Stimulated activated CD8-positive, alpha-beta memory T cell treated with anti-CD3 and anti-CD28 coated beads, Interleukin-15, amount 100 ng/mL, for 1 hour (primary cell): ENCODE measurements around the gene LPP.

Source experiments
- DNase-seq: peaks from one replicate; pipeline ENCODE4 v3.0.0-alpha.2; 2020; ENCODE audit warnings: low read depth

Gene LPP

DNA sequence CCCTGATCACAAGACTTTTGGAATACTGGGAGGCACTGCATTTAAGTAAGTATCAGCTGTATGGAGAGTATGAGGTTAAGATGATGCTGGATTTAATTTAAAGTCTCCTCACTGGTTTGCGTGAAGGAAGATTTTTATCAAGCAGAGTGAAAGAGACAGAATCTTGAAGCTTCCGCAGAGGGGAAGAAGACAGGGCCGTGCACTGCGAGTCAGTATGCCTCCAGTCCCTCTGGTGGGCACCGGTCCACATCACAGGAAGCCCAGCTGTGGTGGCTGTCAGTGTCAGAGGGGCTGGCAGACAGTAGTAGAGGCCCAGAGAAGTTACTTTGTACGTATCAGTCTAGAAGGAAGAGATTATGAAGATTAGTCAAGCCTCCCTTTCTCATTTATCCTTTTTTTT is 638.8 kb downstream of the LPP start:
- no peak for DNase-seq

DNA sequence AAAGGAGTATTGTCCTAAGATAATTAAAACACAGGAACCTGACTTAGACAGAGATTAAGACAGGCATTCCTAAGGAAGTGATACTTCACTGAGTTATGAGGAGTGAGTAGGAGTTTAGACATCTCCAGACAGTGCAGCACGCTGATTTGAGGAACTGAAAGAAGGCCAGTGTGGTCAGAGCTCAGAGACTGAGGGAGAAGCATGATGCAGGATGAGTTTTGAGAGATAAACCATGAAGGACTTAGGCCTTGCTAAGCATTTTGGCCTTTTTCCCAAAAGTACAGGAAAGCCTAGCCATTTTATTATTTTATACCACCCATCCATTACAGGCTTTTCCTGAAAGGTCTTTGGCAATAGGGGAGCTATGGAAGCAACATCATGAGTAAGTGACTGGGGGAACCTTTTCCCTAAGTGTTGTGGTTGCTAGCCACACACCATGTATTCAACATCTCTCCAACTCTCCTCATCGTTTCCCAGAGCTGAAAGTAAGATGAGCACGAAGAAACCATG is 642.2 kb downstream of the LPP start:
- no peak for DNase-seq

DNA sequence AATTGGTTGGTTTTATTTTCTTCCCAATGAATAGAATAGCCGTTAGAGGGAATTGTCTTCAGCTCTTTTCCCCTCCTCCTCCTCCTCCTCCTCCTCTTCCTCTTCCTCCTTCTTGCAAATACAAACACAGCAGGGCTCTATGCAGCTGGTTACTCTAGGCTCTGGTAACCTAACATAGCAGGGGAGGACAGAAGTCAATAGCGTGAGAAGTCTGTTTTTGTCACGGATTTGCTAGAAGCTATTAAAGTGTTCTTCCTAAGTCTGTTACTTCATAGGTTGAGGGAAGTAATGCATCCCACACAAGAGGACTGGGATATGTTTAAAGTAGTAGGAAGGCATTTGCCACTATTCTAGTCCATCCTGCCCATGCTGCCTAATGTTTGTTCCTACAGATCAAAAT is 643.1 kb downstream of the LPP start:
- no peak for DNase-seq

DNA sequence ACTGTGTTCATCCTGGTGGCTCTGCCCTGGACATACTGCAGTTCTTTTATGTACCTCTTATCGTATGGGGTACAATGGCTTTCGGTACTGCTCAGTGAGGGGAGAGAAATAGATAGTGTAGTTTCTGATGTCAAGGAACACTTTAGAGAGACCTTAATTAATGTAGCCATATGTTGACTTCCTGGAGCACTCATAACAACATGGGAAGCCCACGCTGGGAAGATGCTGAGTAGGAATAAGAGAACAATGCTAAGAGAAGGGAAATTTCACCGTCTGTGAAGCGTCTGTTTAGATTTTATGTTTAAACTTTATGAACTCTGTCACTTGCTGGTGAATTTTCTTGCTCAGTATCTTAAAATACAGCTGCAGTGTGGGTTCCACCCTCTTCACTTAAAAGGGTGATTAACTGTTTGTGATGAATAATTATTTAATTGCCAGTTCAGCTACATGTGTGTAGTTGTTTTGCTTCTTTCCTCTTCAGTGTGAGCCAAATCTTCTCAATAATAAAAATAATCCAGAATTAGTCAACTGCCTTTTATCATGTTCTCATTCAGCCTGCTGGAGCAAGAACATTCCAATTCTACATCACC is 644.7 kb downstream of the LPP start:
- no peak for DNase-seq

DNA sequence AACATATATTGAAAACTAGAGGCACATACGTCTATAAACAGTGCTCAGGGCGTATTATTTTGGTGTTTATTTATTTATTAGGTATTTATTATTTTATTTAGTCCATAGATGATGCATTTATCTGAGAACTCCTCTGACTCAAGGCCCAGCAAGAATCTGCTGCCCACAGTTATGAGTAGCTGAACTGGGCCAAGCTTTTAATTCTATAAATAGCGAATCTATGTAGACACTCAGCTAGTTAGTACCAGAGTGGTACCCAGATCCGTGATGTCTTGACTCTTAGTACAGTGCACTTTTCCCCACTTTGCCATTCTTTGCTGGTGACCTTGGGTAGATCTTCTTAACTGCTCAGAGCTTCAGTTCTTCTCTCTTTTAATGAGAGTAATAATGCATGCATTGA is 647.4 kb downstream of the LPP start:
- no peak for DNase-seq

DNA sequence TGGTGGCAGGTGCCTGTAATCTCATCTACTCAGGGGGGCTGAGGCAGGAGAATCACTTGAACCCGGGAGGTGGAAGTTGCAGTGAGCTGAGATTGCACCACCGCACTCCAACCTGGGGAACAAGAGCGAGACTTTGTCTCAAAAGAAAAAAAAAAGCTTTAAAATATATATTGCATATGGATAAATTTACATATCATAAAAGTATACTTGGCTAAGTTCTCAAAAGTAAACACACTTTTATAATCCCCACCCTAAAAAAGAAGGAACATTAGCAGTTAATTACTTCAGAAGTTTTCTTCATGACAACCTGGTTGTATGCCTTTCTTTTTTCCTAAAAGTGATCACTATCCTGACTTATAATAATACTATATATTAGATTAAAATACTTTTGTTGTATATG is 648.7 kb downstream of the LPP start:
- DNase-seq, result no peak

GRCh38 chr3:188807006-188807405 is 653.0 kb downstream of the LPP start:
- no peak for DNase-seq

- DNase-seq, result no peak
These were observed 658.2 kb downstream of the LPP start for GRCh38 chr3:188812198-188812597.

DNA sequence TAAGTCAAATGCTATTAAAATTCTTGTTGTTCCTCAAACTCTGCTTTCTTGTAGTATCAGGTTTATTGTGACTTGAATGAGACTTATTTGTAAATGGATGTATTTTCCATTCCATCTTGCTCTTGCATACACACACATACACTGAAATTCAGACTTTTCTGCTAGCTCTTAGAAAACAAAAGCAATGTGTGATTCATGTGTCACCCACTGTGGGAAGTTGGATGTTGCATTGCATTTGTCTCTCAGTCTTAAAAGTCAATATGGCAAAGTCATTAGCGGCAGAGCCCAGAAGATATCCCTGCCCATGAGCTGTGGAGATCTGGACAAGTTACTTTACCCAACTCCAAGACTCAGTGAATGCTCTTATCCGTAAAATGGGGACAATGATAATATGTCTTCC is 660.6 kb downstream of the LPP start:
- DNase-seq, result no peak

DNA sequence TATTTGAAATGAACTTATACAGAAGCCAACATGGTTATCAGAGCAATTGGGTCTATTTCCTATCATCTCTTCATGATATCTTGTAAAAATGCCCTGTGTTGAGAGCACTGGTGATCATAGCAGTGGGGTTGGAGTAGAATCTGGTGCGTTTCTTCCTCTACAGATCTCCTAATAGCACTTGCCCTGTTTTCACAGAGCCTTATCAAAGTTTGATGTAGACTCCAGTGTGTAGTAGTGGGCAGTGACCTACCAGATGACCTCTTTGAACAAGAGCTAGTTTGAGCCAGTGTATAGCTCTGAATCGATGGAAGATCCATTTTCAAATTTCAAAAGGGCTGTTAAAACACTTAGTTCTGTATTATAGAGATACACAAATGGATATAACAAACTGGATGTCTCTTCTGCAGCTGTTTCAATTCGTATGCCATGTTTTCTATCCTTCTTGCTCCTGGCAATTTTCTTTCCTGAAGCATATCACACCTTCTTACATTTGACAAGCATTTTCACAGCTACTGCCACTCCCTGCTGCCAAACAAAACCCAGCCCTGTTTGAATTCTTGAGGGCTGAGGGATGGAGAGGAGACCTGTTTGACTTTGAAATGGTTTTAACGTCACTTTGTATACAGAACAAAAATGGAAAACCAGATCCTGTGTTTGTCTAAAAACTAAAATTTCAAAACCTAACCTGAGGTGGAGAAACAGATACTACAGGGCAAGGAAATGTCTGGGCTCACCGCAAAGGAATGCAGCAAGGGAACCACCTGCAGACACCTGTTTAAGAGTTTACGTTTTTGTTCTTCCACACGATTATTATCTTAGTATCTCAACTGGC is 663.4 kb downstream of the LPP start:
- DNase-seq, result no peak

- DNase-seq, result no peak
These were observed 663.9 kb downstream of the LPP start for GRCh38 chr3:188817935-188818269.

- DNase-seq, result no peak
These were observed 664.3 kb downstream of the LPP start for GRCh38 chr3:188818282-188818681.

DNA sequence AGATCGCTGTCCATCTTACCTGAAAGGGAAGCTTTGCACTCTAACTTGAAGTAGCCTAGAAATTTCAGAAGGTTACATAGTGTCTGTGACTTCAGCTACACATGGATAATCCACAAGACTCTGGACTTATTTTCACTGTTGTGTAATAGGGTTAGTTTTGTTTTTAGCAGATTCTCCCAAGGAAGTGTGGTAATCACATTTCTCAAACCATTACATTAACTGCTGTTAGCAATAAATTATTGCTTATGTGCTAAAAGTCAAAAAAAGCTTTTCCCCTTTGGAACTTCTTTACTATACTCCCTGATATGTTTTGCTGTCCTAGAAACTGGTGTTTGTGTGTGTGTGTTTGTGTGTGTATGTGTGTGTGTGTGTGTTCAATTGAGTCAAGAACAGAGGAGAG is 666.0 kb downstream of the LPP start:
- DNase-seq, result no peak

DNA sequence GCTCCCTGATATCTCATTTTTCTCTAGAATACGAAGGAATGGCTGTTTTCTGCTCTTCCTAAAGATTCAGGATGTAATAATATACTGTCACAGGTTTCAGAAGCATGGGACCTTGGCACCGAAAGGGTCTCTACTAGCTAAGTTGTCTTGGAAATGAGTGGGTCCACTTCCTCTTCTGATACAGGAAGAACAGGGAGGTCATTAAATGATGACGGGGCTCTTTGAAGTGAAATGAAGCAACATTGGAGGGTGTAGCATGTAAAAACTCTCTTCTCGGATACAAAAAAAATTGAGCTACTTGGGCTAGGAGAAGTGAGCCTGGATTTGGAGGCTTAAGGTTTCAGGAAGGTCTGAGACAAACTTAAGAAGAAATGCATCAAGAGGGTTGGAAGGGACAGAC is 668.0 kb downstream of the LPP start:
- no peak for DNase-seq

DNA sequence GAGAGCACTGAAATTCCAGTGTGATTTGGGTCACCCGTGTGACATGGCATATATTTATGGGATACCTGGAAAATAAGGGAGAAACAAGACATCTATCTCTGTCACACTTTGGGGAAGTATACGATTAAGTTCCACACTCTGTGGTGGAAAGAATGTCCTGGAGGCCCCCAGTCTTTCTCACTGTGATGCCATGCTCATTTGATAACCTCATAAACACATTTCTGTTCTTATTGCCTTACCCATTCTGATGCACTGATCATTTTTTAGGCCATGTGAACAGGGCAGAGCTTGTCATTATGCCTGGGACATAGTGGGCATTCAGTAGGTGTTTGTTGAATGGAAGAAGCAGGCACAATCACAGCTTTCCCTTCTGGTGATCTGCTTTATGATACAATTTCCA is 668.5 kb downstream of the LPP start:
- no peak for DNase-seq

DNA sequence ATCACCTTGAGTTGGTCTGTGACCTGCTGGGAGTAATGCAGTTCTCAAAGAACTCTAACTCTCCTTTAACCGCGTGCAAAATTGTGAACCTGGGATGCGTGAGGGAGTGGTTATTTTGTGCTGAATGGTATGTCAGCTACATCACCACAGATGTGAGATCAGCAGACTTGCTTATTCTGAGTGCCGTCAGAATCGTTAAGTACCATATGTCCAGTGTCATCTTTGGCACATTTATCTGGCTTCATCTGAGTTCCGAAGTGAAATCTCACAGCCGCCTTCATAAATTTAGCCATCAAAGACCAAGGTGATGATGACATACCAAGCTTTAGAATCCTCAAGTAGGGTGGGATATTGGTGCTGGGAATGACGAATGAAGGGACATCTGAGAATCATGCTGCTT is 670.6 kb downstream of the LPP start:
- DNase-seq, result no peak

DNA sequence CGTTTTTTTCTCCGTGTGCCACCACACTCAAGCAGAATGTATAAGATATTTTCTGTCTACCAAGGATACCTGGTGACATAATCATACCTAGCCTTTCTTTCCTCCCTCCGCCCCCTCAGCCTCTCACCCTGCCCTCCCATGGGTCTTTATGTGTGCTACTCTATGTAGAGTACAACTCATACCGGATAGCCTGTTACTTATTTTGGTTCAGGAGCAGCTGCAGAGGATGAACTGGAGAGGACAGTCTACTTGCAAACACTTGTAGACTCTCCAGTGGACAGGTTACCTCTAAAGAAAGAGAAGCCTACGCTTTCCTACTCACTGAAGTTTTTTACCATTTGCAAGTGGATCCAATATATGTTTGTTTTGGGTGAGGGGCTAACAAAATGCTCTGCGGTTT is 671.9 kb downstream of the LPP start:
- DNase-seq, result no peak

DNA sequence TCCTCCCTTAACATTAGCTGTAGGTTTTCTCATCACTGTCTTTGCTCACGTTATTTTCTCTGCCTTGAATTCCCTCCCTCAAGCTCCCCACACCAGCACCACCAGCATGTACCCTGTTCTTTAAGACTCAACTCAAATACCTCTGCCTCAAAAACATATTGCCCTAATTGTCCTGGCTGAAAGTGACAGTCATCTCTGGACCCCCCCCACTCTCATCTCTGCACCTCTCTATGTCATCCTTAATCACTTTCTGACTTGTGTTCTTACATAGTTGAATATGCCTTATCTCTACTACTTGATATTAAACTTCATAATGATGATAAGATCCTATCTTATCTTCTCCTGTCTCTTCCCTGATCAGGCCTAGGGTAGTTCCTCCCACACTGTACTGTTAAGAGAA is 672.6 kb downstream of the LPP start:
- no peak for DNase-seq

DNA sequence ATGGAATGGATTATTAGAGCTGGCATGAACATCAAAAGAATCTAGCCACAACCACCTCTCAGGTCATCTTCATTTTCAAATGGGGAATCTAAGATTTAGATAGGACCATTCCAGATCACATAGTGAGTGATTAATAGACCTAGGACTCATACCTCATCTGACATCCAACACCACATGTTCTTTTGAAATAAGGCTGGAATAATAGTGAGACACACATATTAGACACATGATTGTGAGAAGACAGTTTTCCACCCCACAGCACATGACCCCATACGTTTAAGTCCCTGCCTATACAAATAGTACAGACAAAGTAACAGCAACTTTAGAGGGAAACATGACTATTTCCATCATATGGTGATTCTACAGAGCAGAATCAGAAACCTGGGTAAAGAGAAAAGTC is 673.1 kb downstream of the LPP start:
- no peak for DNase-seq

GRCh38 chr3:188827576-188827975 is 673.6 kb downstream of the LPP start:
- no peak for DNase-seq

DNA sequence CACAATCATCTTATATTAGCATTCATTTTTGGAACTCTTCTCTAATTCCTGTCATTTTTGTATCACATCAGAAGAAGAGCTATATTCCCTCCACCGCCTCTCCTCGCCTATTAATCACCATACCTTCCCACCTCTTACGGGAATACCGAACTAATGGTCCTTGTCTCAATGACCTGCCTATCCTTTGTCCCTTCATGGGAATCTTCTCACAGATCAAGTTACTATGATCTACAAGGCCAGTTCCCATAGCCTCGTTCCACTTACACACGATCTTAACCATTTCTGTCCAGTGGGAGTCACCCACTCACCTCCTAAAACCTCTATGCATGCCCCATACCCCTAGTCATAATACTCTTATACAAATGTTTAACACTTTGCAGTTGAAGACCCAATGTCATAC is 675.2 kb downstream of the LPP start:
- DNase-seq, result no peak

DNA sequence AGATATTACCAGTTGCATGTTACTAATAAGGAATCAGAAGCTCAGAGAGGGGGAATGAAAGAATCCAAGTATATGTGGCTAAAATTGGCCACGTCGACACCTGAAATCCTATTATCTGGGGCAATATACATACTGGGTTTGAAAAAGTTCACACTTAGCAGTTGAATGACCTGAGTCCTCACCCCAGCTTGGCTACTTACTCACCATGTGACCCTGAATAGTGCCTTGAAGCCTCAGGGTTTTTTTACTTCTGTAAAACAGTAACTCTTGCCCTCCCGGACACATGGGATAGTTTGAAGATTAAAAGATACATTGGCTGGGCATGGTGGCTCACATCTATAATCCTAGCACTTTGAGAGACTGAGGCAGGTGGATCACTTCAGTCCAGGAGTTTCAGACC is 675.6 kb downstream of the LPP start:
- no peak for DNase-seq

DNA sequence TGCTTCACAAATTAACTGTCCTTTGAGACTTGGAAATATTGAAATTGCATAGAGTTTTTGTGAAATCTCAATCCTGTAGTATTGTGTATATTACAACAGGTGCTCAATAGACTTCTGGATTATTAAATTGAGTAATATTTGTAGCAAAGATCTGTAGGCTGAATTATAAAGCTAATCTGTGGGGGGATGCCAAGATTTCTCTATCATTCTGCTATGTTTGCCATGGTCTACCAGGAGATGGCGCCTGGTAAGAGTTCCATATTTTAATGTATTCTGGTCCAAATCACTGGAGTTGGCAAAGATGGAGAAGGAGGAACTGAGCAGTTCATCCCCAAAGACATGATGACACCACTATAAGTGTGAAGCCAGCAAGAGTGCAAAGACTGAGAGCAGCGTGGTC is 676.9 kb downstream of the LPP start:
- DNase-seq, result no peak

DNA sequence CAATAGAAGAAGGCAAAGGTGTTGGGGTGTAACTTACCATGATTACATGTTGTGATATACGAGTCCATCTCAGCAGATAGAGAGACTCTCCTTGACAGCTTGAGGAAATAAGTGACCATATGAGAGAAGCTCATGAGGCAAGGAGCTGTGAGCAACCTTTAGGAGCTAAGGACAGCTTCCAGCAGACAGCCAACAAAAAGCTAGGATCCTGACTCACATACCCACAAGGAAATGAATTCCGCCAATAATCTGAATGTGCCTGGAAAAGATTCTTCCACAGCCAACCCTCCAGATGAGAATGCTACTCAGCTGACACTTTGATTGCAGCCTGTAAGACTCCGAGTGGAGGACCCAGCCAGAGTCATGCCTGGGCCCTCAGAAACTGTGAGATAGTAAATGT is 678.2 kb downstream of the LPP start:
- no peak for DNase-seq
